ENCODE data around the gene PHLDB3.

Gene PHLDB3

GRCh38 chr19:43546581-43546980 lies 42.0 kb upstream of the PHLDB3 start:
- Histone ChIP-seq H3K27me3 (ENCODE audit: insufficient read depth, low read length, poor library complexity, severe bottlenecking) (no peaks in the 10 kb centered on the region), H2AFZ (ENCODE audit: low read length) (no peak overlapping the region), H3F3A (ENCODE audit: low read depth) (no peaks in the 10 kb centered on the region), H3K9me3 (ENCODE audit: insufficient read depth, low read depth, low read length) (no peaks in the 10 kb centered on the region), H3K4me2 (ENCODE audit: low read depth, low read length, poor library complexity, severe bottlenecking) (no peak overlapping the region), H3K4me3 (ENCODE audit: low read length, poor library complexity, severe bottlenecking) (no peak overlapping the region), H3K4me1 (ENCODE audit: insufficient read depth, low read length, poor library complexity, severe bottlenecking) (no peaks in the 10 kb centered on the region), H3K36me3 (ENCODE audit: insufficient read depth, low read length) (peaks cover 42% of the 10 kb centered on the region; the same call in 1 of the 2 replicates), H3K79me2 (ENCODE audit: insufficient read depth, low read length) (no peaks in the 10 kb centered on the region), H3K9ac (ENCODE audit: low read depth, low read length, poor library complexity, severe bottlenecking) (no peak overlapping the region), H4K20me1 (ENCODE audit: insufficient read depth, low read length, poor library complexity, severe bottlenecking) (no peaks in the 10 kb centered on the region), H3K9me2 (replicated peaks; ENCODE audit: low read depth, low read length) (no peaks in the 10 kb centered on the region)
- TF ChIP-seq CTCF (conservative IDR thresholded peaks at IDR 0.05; ENCODE audit: low read length) (no peak), EZH2phosphoT487 (IDR thresholded peaks at IDR 0.05; ENCODE audit: borderline replicate concordance) (no peak)

- Histone ChIP-seq H3F3A (ENCODE audit: low read depth) (no peaks in the 10 kb centered on the region), H3K79me2 (ENCODE audit: insufficient read depth, low read length) (no peaks in the 10 kb centered on the region), H2AFZ (ENCODE audit: low read length) (no peak overlapping the region), H4K20me1 (ENCODE audit: insufficient read depth, low read length, poor library complexity, severe bottlenecking) (no peaks in the 10 kb centered on the region), H3K9me2 (replicated peaks; ENCODE audit: low read depth, low read length) (no peaks in the 10 kb centered on the region), H3K4me1 (ENCODE audit: insufficient read depth, low read length, poor library complexity, severe bottlenecking) (no peaks in the 10 kb centered on the region), H3K9ac (ENCODE audit: low read depth, low read length, poor library complexity, severe bottlenecking) (no peak overlapping the region), H3K4me2 (ENCODE audit: low read depth, low read length, poor library complexity, severe bottlenecking) (no peak overlapping the region), H3K36me3 (ENCODE audit: insufficient read depth, low read length) (peaks cover 38% of the 10 kb centered on the region; the same call in 1 of the 2 replicates), H3K9me3 (ENCODE audit: insufficient read depth, low read depth, low read length) (no peaks in the 10 kb centered on the region), H3K27me3 (ENCODE audit: insufficient read depth, low read length, poor library complexity, severe bottlenecking) (no peaks in the 10 kb centered on the region), H3K4me3 (ENCODE audit: low read length, poor library complexity, severe bottlenecking) (no peak overlapping the region)
- TF ChIP-seq EZH2phosphoT487 (IDR thresholded peaks at IDR 0.05; ENCODE audit: borderline replicate concordance), result no peak
- no peak for TF ChIP-seq CTCF (conservative IDR thresholded peaks at IDR 0.05; ENCODE audit: low read length)
Observed at GRCh38 chr19:43545981-43546380, 41.4 kb upstream of the PHLDB3 start.

- Histone ChIP-seq H3F3A (ENCODE audit: low read depth) (no peaks in the 10 kb centered on the region), H3K4me1 (ENCODE audit: insufficient read depth, low read length, poor library complexity, severe bottlenecking) (no peaks in the 10 kb centered on the region), H3K9me2 (replicated peaks; ENCODE audit: low read depth, low read length) (no peaks in the 10 kb centered on the region), H3K79me2 (ENCODE audit: insufficient read depth, low read length) (no peaks in the 10 kb centered on the region), H3K27me3 (ENCODE audit: insufficient read depth, low read length, poor library complexity, severe bottlenecking) (no peaks in the 10 kb centered on the region), H2AFZ (ENCODE audit: low read length) (no peak overlapping the region), H3K4me2 (ENCODE audit: low read depth, low read length, poor library complexity, severe bottlenecking) (no peak overlapping the region), H3K9me3 (ENCODE audit: insufficient read depth, low read depth, low read length) (no peaks in the 10 kb centered on the region), H3K9ac (ENCODE audit: low read depth, low read length, poor library complexity, severe bottlenecking) (no peak overlapping the region), H3K36me3 (ENCODE audit: insufficient read depth, low read length) (peaks cover 36% of the 10 kb centered on the region; the same call in 1 of the 2 replicates), H3K4me3 (ENCODE audit: low read length, poor library complexity, severe bottlenecking) (no peak overlapping the region), H4K20me1 (ENCODE audit: insufficient read depth, low read length, poor library complexity, severe bottlenecking) (no peaks in the 10 kb centered on the region)
- TF ChIP-seq CTCF (conservative IDR thresholded peaks at IDR 0.05; ENCODE audit: low read length) (no peak), EZH2phosphoT487 (IDR thresholded peaks at IDR 0.05; ENCODE audit: borderline replicate concordance) (no peak)
Observed at GRCh38 chr19:43545276-43545675, 40.7 kb upstream of the PHLDB3 start.

All from Loucy (cell line).